Vagina (tissue), 2 donors: Measurements from ENCODE around the gene TET2.

ENCODE experiments used
- CTCF ChIP-seq, 3 experiments: fragments of 450-650 bp in 2 of 3; fragments of 200-600 bp in 1 of 3; sonication (generic) in 1 of 3; IDR thresholded peaks; one replicate each; pipeline ENCODE4 v1.5.1; 2017 to 2019; ENCODE audit warnings: antibody characterized with exemption in 3 of 3, mild to moderate bottlenecking in 2 of 3, moderate library complexity in 2 of 3
- POLR2A ChIP-seq, 2 donors: fragments of 450-650 bp; IDR thresholded peaks; one replicate each; pipeline ENCODE4 v1.6.1; 2017; ENCODE audit warnings: antibody characterized with exemption in 2 of 2, mild to moderate bottlenecking in 2 of 2, moderate library complexity in 2 of 2
- POLR2AphosphoS5 ChIP-seq, 2 donors: sonication (generic); formaldehyde crosslinking; IDR thresholded peaks; one replicate each; pipeline ENCODE4 v1.9.0; 2017; ENCODE audit warnings: antibody characterized with exemption in 2 of 2, mild to moderate bottlenecking in 2 of 2, low read depth in 1 of 2; ENCODE audit not compliant: insufficient read depth in 1 of 2

DNA sequence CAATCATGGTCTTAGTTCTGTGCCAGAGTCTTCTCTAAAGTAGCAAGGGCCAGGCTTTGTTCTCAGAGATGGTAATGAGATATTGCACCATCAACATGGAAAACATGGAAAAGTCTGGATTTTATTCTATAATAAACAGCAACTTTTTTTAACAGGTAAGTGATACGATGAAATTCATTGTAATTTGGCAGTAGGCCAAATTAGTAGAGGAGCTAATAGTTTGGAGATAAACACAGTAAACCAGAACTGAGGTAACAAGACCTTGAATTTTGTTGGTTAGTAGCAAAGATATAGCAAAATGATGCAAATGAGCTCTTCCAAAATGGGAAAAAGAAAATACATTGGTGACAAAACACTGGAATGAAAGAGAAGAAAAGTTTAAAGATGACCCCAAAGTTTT, 126.6 kb downstream of the TET2 start:
- TF ChIP-seq CTCF (IDR thresholded peaks at IDR 0.05) (no peak), POLR2A (IDR thresholded peaks at IDR 0.05) (no peak), POLR2AphosphoS5 (IDR thresholded peaks at IDR 0.05; ENCODE audit: insufficient read depth in 1 of 2, low read depth in 1 of 2) (no peak)
